CD1c-positive myeloid dendritic cell (primary cell): ENCODE results near the gene DLGAP3.
A peak's percentile ranks its signal among the peaks of the same experiment; 100 is the strongest.

Source experiments
- DNase-seq: peaks from one replicate; pipeline ENCODE4 v3.0.0-alpha.2; 2016; ENCODE audit errors: extremely low spot score

The DLGAP3 gene

DNA sequence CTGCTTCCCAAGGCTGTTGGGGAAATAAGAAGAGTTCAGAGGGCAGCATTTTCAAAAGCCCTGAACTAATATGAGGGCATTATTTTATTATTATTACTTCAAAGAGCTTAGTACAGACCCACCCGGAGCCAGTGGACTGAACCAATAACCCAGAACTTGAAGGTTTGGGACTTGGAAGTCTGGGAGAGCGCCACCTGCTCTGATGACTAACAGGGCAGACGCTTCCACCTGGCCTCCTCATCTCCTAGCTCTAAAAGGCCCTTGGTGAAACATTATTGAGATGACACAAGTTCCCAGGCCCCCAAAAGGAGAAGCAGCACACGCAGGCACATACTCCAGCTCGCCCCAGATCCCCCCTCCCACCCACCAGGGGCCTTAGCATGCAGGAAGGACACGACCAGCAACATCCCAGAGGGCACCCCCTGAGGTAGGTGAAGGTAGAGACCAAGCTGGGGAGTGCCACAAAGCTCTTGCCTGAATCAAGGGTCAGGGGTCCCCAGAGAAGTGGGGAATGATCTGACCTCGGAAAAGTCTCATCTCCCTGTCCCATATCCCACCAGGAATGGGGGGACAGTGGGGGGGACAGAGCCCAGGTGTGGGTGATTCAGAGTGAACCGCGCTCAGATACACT is 1.3 kb downstream of the DLGAP3 start:
- no peak for DNase-seq

DNA sequence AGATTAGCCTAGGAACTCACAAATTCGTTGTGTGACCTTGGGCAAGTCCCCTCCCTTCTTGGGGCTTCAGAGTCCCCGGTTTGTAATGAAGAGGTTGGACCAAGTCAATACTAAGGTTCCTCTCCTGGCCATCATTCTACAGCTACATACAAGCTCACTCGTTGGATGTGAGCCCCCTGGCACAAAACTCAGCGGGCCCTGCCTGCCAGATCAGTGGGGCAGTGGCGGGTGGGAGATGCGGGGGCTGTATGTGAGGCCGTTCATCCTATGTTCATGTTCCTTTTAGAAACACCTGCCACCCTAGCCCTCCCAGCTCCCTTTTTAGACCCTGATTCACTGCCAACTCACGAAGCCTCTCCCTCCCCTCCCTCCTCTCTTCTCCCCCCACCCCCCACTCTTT is 2.1 kb downstream of the DLGAP3 start:
- no peak for DNase-seq

DNA sequence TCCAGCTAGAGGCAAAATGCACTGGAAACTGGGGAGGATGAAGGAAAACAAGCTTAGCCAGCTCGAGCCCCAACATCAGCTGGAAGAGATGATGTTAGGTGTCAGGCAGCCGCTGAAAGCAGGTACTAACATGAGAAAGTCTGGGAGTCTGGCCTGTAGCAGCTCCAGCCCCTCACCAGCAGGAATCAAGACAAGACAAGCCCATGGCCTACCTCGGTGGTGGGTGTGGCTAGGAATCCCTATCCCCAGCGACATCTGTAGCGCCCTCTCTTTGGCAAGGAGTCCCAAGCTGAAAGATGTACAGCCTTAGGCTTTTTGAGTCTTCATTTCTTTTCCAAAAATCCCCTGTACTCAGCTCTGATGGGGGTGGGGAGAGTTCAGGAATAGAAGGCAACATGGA is 2.6 kb downstream of the DLGAP3 start:
- no peak for DNase-seq

DNA sequence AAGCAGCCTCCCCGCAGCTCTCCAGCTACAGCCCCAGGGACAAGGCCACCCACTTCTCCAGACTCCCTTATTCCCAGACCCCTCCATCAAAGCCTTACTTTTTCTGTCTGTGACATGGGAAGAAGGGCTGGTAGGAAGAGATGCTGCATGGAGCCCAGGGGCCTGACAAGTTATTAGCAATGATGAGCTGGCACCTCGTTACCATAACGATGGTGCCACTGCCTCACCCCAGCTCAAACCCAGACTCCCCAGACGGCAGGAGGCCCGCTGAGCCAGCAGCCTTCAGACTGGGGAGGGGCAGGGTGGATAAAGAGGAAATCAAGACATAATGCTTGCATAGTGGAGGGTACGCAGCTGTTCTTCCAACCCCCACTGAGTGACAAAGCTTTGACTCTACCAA is 3.3 kb downstream of the DLGAP3 start:
- DNase-seq, result no peak

DNA sequence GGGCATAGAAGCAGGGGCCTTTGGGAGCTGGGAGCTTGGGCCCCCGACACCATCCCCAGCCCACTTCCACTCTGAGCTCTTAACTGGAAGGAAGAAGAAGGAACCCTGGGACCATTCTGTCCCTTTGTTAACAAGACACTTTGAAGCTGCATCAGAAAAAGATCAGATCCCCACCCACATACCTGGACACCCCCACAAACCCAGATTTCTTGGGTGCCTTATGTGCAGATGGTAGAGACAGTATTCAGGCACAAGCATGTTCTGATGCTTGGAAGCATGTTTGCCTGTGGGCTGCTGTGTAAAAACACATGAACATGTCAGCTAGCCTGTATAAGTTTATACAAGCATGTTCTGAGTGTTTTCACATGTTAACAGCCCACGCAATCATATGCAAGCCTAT is 3.7 kb downstream of the DLGAP3 start:
- no peak for DNase-seq

DNA sequence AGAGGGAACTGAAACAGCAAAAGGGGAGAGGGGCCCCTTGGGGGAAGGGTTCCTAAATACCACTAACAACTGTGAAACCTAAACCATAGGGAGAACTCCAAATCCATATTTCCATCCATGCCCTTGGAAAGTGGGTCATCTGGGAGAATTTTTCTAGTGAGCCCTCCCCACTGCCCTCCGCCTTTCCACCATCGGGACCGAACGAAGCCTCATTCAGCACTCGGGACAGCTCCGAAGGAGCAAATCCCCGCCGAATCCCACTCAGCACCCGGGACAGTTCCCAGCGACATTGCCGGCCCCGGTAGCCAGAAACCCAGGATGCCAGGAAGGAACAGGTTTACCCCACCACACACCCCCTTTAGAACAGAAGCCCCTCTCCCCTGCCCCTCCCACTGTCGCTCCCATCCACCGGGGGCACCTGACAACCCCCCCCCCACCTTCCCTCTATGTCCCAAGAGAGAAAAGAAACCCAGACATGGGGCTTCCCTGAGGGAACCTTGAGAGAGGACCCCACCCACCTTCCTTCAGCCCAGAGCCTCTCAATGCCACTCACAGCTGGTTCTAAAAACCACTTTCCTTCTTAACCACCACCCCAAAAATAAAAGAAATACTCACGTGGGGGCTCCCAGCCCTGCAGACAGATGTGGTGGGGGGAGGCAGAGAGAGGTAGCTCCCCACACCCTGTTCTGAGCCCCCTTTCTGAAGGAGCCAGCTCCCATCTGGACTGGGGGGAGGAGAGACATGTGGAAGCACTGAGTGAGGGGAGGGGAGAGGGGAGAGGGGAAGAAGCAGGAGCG is 4.5 kb downstream of the DLGAP3 start:
- peak; percentile 67 for DNase-seq

DNA sequence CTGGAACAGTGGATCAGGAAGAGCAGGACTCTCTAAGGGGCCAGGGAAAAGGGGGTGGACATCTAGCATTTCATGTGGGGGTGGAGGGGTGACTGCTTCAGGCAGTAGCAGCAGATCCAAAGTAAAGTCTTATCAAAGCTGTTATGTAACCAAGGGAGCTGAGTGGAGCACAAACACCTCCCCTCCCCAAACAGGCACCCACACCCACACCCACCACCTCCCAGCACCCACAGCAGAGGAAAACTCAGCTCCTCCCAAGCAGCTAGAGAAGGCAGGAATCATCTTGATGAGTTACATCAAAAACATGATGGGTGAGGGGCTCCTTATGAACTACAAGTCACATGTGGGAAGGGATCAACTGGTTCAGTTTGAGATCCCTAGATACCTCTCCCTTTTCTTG is 6.0 kb downstream of the DLGAP3 start:
- no peak for DNase-seq

DNA sequence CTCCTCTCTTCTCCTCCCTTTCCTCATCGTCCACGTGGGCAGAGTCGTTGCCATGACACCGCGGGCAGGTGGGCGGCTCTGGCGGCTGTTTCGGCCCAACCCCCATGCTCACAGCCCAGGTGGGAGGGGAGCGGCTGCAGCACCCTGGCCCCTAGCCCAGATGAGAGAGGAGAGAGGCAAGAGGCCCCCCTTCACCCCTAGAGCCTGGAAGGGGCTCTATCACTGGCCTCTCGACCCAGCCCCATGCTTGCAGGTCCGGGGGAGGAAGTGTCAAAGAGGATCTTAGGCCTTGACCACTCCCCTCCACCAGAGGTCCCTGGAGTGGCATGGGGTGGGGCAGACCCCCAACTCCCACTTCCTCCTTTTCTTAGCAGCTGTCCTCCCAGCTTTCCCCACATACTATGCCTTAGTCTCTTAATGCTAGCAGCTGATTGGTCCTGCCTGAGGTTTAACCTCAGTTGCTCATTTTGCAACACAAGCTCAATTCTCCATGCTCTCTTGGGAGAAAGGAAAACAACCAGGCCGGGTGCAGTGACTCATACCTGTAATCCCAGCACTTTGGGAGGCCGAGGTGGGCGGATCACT is 10.4 kb downstream of the DLGAP3 start:
- DNase-seq, result peak; percentile 73

DNA sequence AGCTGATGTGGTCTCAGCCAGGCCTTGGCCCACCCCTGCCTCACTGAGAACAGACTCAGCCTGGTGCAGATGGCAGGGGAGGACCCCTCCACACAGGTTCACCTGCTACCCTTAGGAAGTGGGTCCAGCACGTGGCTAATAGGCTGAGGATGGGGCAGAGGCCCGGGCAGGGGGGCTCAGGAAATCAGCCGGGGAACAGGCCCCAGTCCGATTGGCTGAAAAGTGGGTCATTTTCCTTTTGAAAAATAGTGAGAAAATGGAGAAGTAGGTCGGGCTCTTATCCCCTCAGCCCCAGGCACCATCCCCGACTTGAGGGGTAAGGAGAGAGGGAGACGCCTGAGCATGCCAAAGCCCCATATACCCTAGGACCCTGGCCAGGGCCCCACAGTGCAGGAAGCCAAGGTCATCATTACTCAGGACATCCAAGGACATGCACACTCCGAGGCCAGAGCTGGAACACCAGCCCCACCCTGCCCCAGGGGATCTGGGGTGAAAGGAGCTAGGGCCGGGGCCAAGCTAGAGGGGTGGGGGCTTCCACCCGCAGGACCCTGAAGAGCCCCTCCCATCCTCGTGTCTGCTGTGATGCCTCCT is 11.0 kb downstream of the DLGAP3 start:
- DNase-seq, result no peak

DNA sequence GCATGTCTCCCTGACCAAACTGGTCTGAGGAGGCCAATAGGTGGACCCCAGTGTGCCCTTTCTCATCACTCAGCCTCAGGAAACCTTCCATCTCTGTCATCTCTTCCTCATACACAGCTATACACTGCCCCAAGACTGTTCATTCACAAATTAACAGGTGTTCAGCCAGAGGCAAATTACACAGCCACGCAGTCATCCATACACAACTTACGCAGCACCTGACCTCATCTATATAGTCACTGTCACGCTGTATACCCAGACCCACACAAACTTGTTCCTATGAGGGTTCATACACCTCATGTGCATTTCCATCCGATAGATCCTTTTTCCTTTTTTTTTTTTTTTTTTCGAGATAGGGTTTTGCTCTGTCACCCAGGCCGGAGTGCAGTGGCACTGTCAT is 12.4 kb downstream of the DLGAP3 start:
- DNase-seq, result no peak

DNA sequence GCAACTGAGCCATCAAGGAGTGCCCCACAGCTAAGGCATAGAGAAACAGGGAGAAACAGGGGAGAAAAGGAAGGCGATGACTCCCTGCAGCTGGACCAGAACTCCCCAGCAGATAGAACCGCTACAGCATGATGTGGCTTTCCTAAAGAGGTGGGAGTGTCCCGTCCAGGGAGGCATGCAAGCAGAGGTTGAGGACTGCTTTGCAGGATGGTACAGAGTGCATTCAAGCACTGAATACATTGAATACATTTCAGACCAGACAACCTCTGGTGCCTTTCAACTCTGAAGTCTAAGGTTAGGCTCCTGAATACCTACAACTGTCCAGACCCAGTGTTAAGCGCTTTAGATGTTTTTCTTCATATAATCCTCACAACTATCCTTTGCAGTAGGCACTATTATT is 13.3 kb downstream of the DLGAP3 start:
- DNase-seq, result no peak

DNA sequence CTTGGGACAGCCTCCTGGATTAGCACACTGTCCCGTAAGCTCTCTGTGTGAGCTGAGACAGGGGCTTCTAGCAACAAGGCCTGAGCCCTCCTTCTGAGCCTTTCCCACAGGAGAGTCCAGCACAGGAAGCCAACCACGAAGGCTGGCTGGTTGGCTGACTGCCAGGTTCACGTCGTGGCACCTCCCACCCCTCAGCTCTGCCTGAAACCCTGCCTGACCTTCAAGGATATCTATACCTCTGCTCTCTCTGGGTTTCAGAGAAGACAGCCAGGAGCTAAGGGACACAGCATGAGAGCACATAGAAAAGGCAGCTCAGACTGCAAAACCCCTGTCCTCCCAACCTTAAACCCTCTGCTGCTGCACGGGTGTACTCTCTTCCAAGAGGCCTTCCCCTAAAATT is 13.9 kb downstream of the DLGAP3 start:
- DNase-seq, result no peak

DNA sequence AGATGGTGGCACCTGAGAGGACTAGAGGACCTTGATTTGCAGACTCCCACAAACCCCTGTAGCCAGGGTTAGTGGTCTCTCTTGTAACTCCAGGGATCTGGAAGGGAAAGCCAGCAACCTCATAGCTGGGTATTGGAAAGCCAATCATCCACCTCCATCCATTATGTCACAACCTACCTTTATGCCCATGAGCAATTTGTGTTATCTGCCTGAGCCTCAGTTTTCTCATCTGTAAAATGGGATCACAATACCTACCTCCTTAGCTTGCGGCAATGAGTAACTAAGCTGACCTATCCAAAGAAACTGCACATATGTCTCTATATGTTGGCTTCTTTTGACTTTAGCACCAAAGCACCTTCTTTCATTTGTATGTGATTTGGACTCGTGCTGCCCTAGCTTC is 14.5 kb downstream of the DLGAP3 start:
- no peak for DNase-seq

DNA sequence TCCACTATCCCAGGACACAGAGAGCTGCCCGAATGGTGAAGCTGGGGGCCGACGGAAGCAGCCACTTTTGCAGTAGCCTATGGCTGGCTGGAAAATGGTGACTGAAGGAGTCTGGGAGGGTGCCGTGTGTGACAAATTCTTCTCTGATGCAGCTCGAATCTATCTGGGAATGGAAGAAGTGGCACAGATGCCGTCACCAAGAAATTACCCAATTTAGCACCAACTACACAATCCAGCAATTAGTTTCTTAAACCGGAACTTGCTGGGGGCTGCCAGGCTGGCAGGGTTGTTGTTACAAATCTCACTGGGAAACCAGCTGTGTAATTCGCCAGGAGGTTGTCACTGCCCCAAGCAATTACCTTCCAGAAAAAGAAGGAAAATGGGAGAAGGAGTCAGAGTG is 18.0 kb downstream of the DLGAP3 start:
- DNase-seq, result no peak

DNA sequence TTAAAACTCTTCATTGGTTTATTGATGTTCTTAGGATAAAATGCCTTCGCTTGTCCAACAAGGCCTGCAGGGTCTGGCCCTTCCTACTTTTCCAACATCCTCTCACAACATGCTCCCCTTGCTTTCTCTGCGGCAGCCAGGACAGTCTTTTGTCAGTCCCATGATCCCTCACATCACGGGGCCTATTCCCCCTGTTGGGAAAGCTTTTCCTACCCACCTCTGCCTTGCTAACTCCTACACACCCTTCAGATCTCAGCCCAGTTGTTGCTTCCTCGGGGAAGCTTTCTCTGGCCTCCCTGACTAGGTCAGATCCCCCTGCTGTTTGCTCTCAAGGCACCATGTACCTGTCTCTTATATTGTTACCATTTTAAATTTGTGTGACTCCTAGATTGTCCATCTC is 19.0 kb downstream of the DLGAP3 start:
- DNase-seq, result no peak

DNA sequence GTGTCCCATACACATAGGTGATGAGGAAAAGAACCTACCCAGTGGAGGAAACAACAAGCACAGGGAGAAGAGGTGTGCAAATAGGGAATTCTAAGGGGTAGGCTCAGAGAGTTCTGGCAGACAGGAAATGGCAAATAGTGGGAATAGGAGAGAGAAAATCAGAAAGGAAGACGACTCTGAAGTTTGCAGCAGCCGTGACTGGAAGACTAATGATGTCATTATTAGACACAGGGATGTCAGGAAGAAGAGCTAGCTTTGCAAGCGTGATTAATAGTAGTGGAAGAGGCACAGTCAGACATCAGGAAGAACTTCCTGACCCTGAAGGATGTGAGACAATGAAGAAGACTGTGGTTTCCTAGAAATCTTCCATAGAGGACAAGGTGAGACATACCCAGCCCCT is 21.1 kb downstream of the DLGAP3 start:
- DNase-seq, result no peak

DNA sequence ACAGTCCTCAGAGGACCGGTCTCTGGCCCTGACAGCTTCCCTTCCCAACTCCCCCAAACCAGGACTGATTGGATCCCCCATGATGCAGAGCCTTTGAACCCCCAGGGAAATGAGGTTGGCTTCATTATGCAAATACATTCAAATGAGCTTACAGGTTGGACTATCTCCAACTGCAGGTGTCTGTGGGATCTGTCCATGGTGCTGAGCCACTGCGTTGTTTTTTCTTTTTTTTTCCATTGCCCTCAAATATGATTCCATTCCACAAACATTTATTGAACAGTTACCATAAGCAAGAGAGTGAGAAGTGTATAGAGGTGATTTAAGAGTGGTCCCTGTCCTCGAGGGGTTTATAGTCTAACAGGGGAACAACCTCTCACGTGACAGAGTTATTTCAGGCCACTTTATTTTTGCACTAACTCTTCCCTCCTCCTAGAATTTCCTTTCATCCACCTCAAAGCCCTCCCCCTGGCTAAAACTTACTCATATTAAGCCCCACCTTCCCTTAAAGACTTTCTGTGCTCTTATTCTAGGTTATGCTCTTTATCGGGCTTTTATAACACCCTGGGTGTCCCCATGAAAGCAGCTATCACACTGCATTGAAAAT is 21.9 kb downstream of the DLGAP3 start:
- no peak for DNase-seq

DNA sequence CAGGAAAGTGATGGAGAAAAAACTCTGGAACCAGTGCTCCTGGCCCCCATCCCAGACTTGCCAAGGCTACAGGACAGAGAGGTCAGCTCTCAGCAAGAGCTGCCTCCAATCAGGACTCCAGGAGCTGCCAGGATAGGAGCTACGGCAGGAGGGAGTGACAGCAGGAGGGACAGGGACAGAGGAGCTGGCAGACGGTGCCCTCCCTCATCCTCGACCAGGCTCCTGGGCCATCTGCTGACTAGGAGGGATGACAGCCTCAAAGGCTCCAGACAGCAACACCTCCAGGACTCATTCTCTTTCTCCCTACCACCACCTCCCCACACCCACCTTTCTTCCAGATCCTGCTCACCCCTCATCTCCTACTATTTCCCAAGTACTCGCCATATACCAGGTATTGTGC is 22.7 kb downstream of the DLGAP3 start:
- DNase-seq, result no peak

DNA sequence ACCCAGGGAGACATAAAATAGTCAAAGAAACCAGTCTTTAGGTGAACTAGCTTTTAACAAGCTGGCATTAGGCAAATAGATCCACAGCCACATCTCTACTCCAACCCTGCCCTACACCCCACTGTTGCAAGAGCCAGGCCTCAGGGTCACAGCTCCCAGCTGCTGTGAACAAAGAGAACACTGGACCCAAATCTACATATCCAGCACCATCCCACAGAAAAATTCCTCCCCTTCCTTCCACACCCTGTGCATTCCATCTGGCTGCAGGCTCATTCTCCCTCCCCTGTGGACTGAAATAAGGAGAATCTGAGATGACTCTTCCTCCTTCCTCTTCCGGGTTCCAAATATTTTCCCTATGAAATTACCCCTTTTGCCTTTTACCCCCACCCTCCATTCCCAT is 23.2 kb downstream of the DLGAP3 start:
- DNase-seq, result no peak

DNA sequence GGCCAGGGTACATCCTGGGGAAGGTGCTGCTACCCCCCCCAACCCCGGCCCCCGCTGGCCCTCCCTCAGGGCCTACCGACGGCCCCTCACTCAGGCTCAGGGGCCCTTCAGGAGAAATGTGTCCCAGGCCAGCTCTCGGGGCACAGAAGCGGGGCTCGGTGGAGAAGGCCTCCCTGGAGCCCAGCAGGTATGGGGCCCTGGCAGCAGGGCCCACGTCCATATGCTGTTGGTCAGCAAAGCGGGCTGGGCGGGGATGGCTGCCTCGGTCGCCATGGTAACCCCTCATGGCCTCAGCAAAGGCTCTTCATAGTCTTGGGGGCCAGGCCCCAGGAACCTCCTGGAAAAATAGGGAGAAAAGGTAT is 24.4 kb downstream of the DLGAP3 start:
- DNase-seq, result no peak

DNA sequence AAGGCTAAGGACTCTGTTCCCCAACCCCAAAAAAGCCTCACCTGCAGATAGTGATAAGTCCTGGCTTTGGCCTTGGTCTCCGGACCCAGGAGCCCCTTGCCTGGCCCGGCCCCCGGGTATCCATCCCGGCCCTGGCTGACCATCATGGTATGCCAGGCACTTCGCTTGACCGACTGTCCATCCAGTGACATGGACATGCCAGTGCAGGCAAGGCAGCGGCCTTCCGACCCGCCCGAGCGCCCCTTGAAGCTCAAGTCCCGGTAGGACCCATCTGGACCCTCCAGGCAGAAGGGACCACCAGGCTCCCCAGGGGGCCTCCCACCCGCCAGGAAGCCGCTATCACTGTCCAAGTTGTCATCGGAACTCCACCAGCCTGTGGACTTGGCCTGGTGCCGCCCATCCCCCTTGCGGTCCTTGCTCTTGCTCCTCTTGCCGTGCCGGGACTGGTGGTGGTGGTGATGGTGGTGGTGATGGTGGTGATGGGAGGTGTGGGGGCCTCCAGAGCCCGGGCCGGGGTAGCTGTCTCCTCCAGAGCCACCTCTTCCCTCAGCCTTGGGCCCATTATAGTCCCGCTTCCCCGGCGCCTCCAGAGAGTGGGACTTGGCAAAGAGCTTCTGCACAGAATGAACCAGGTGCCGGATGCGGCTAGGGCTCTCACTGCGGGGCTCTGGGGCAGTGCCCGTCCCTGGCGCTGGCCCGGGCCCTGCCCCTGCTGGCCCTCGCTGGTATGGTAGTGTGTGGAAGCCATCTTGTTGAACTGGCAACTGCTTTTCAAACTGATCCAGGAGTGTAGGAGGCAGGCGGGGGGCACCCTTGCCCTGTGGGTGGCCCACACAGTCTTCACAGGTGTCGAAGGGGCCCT is 25.0 kb downstream of the DLGAP3 start:
- DNase-seq, result no peak

DNA sequence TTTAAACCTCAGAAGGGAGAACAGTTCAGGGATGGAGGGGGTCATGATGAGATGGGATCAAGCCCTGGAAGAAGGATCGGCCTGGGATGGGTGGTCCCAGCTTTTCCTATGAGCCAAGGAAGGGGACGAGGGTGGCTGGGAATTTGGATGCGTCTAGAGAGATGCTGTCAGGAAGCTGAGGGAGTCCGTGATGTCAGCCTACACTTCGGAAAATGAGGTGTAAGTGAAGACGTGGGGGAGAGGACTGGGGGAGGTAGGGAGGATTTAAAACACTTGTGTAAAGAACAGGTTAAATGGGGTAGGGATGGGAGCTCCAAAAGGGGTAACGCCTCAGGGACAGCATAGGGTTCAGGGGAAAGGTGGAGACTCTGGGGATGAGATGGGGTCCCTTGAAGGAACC is 27.5 kb downstream of the DLGAP3 start:
- no peak for DNase-seq
